Gastroesophageal sphincter (tissue), 4 donors: ENCODE results near the gene NMRAL1. TPM values are rescaled to one million over a fixed set of nuclear protein-coding genes. Genes with fewer than 3 reads are reported as not detected.
A peak's percentile ranks its signal among the peaks of the same experiment; 100 is the strongest.

Experiments
- ATAC-seq: fragments of 150-250 bp; one replicate; pipeline ENCODE4 v1.9.1; 2016; ENCODE audit warnings: mild to moderate bottlenecking, moderate library complexity
- H3K27ac ChIP-seq, 4 donors: fragments of 200-600 bp; sonication (generic) in 3 of 4; 1 replicate in 3 of 4; 2 replicates in 1 of 4; pipeline ENCODE4 v1.5.1; 2016 to 2019
- H3K27me3 ChIP-seq: fragments of 200-600 bp; sonication (generic); one replicate; pipeline ENCODE4 v1.5.1; 2019
- H3K36me3 ChIP-seq, 2 donors: fragments of 200-600 bp; sonication (generic); one replicate each; pipeline ENCODE4 v1.5.1; 2019; ENCODE audit warnings: control low read depth in 1 of 2
- H3K4me1 ChIP-seq, 3 donors: fragments of 200-600 bp; sonication (generic); 1 replicate in 2 of 3; 2 replicates in 1 of 3; pipeline ENCODE4 v1.5.1; 2016 to 2019; ENCODE audit warnings: control low read depth in 2 of 3
- H3K4me3 ChIP-seq, 2 donors: fragments of 200-600 bp; sonication (generic); one replicate each; pipeline ENCODE4 v1.5.1; 2019; ENCODE audit warnings: mild to moderate bottlenecking in 1 of 2, moderate library complexity in 1 of 2
- H3K9me3 ChIP-seq, 3 donors: fragments of 200-600 bp; sonication (generic); one replicate each; pipeline ENCODE4 v1.5.1; 2017 to 2019; ENCODE audit warnings: control low read depth in 2 of 3
- CTCF ChIP-seq, 4 experiments: fragments of 200-600 bp in 2 of 4; fragments of 450-650 bp in 2 of 4; sonication (generic) in 1 of 4; IDR thresholded peaks; one replicate each; pipeline ENCODE4 v1.5.1; 2017 to 2019; ENCODE audit warnings: antibody characterized with exemption in 4 of 4, mild to moderate bottlenecking in 2 of 4, moderate library complexity in 2 of 4
- EP300 ChIP-seq: sonication (generic); formaldehyde crosslinking; IDR thresholded peaks from one replicate; pipeline ENCODE4 v1.6.1; 2017; ENCODE audit warnings: antibody characterized with exemption, mild to moderate bottlenecking
- POLR2A ChIP-seq, 2 donors: fragments of 450-650 bp; IDR thresholded peaks; one replicate each; pipeline ENCODE4 v1.6.1; 2017; ENCODE audit warnings: antibody characterized with exemption in 2 of 2, mild to moderate bottlenecking in 2 of 2, moderate library complexity in 1 of 2
- POLR2AphosphoS5 ChIP-seq: sonication (generic); formaldehyde crosslinking; IDR thresholded peaks from one replicate; pipeline ENCODE4 v1.6.1; 2017; ENCODE audit warnings: antibody characterized with exemption
- WGBS, 2 donors: methylation state at CpG; one replicate each; pipeline ENCODE4 v1.1.5; 2018; ENCODE audit warnings: low coverage in 1 of 2; 5-methylcytosine and 5-hydroxymethylcytosine counted together
- total RNA-seq, 4 donors: library from RNA; depleted of rRNA; stranded (reverse); fragments of >200 nt; gene quantifications; one replicate each; pipeline ENCODE4 v1.1.0, GENCODE V29; 2016

NMRAL1 gene
- total RNA-seq, 4 donors from 2014 or later, result 32.9 to 49.7 (median 39.3) TPM

GRCh38 chr16:4513881-4514280 lies 39.5 kb upstream of the NMRAL1 start:
- WGBS, 2 donors, result no CpG with 5 or more reads among the region's 7 CpGs
- Histone ChIP-seq H3K9me3 (no peaks in the 10 kb centered on the region), H3K27me3 (no peaks in the 10 kb centered on the region), H3K36me3 (peaks cover 0 to 50% of the 10 kb centered on the region in 2 donors), H3K4me3 (no peak overlapping the region), H3K27ac (peak overlapping the region in 3 of 4 donors; percentile 56 to 69 (median 67)), H3K4me1 (peaks cover 0 to 59% (median 28%) of the 10 kb centered on the region in 3 donors)
- ATAC-seq, result no peak
- no peak for TF ChIP-seq CTCF (IDR thresholded peaks at IDR 0.05)
- no peak for TF ChIP-seq POLR2A (IDR thresholded peaks at IDR 0.05)

GRCh38 chr16:4513086-4513860 lies 38.8 kb upstream of the NMRAL1 start:
- 71 to 80% methylated on average over 1 of the region's 19 CpGs for WGBS, 2 donors
- Histone ChIP-seq H3K36me3 (peaks cover 0 to 56% of the 10 kb centered on the region in 2 donors), H3K27me3 (no peaks in the 10 kb centered on the region), H3K4me3 (no peak overlapping the region), H3K4me1 (peaks cover 0 to 59% (median 28%) of the 10 kb centered on the region in 3 donors), H3K27ac (peak overlapping the region in 2 of 4 donors; percentile 19 to 44), H3K9me3 (no peaks in the 10 kb centered on the region)
- ATAC-seq, result no peak
- TF ChIP-seq POLR2AphosphoS5 (no peak), POLR2A (IDR thresholded peaks at IDR 0.05) (no peak), EP300 (no peak), CTCF (IDR thresholded peaks at IDR 0.05) (no peak)

- peaks cover 0 to 52% (median 28%) of the 10 kb centered on the region in 3 donors for H3K4me1 ChIP-seq
- H3K36me3 ChIP-seq, result peaks cover 0 to 64% of the 10 kb centered on the region in 2 donors
- peak overlapping the region in 1 of 4 donors; percentile 44 for H3K27ac ChIP-seq
- H3K27me3 ChIP-seq, result no peaks in the 10 kb centered on the region
- 57% methylated on average over 3 of the region's 10 CpGs; no CpG with 5 or more reads in 1 of the 2 donors for WGBS, 2 donors
- TF ChIP-seq CTCF (IDR thresholded peaks at IDR 0.05) (no peak), POLR2AphosphoS5 (no peak), POLR2A (IDR thresholded peaks at IDR 0.05) (no peak), EP300 (no peak)
- no peaks in the 10 kb centered on the region for H3K9me3 ChIP-seq
- ATAC-seq, result no peak
- H3K4me3 ChIP-seq, result no peak overlapping the region
Measured at GRCh38 chr16:4512473-4512872, 38.0 kb upstream of the NMRAL1 start.

DNA sequence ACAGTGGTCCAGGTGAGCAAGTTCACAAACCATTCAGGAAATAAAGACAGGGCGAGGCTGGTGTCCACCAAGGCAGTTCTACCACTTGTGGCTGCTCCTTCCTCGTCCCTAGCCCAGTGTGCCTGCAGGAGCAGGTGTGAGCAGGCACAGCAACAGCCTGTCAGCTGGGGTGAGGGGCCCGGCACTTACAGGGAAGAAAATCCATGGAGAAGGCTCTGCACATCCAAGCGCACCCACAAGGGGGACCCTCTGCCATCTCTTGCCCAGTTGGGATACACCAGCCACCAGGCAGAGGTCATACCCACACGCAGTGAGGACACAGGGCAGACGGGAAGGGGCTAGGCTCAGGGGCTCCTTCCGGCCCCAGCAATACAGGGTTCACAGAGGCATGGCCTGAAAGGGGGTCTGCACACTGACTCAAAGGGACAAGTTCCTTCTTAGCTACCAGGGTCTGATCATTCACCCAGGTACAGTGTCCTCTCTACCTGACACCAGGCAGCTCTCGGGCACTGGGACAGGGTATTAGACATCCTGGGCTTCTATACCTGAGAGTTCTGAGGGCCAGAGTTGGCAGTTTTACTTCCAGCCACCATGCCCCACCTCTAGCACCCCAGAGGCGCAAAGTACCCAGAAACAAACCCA lies 37.1 kb upstream of the NMRAL1 start:
- peaks cover 0 to 72% of the 10 kb centered on the region in 2 donors for H3K36me3 ChIP-seq
- H3K4me1 ChIP-seq, result peaks cover 0 to 55% (median 28%) of the 10 kb centered on the region in 3 donors
- 58% methylated on average over 7 of the region's 9 CpGs; no CpG with 5 or more reads in 1 of the 2 donors for WGBS, 2 donors
- TF ChIP-seq POLR2AphosphoS5 (no peak), POLR2A (IDR thresholded peaks at IDR 0.05) (no peak), EP300 (no peak), CTCF (IDR thresholded peaks at IDR 0.05) (peak in 3 of 4 experiments; percentile 47 to 59 (median 58))
- peak overlapping the region in 3 of 4 donors; percentile 19 to 35 (median 26) for H3K27ac ChIP-seq
- ATAC-seq, result peak; percentile 47
- H3K27me3 ChIP-seq, result no peaks in the 10 kb centered on the region
- no peaks in the 10 kb centered on the region for H3K9me3 ChIP-seq
- no peak overlapping the region for H3K4me3 ChIP-seq
